Liver (tissue), 3 donors: ENCODE data around the gene MOB1B.

Experiments used
- ATF3 ChIP-seq: IDR thresholded peaks from 2 replicates; pipeline ENCODE4 v1.6.1; 2016; ENCODE audit warnings: antibody characterized with exemption
- CTCF ChIP-seq: fragments of 150-350 bp; IDR thresholded peaks from 2 replicates; pipeline ENCODE4 v1.5.1; 2017; ENCODE audit warnings: improper control_type of control experiment, low read depth, low read length; ENCODE audit not compliant: missing input control
- EGR1 ChIP-seq, 2 donors: IDR thresholded peaks; 2 replicates each; pipeline ENCODE4 v1.6.1; 2016 to 2018; ENCODE audit warnings: antibody characterized with exemption in 2 of 2, low read depth in 2 of 2
- FOXA1 ChIP-seq: IDR thresholded peaks from 2 replicates; pipeline ENCODE4 v1.6.1; 2016; ENCODE audit warnings: antibody characterized with exemption
- GABPA ChIP-seq, 2 donors: IDR thresholded peaks in 1 of 2; conservative IDR thresholded peaks in 1 of 2; 2 replicates each; pipeline ENCODE4 v1.6.1; 2016; ENCODE audit warnings: antibody characterized with exemption in 2 of 2, mild to moderate bottlenecking in 1 of 2, moderate library complexity in 1 of 2
- JUND ChIP-seq, 2 donors: IDR thresholded peaks; 2 replicates each; pipeline ENCODE4 v1.6.1; 2016; ENCODE audit warnings: antibody characterized with exemption in 2 of 2
- MAX ChIP-seq: IDR thresholded peaks from 2 replicates; pipeline ENCODE4 v1.6.1; 2016; ENCODE audit warnings: antibody characterized with exemption
- NR2F2 ChIP-seq: IDR thresholded peaks from 2 replicates; pipeline ENCODE4 v1.6.1; 2016; ENCODE audit warnings: antibody characterized with exemption
- RAD21 ChIP-seq, 2 donors: IDR thresholded peaks; 2 replicates each; pipeline ENCODE4 v1.6.1; 2016; ENCODE audit warnings: antibody characterized with exemption in 2 of 2, mild to moderate bottlenecking in 2 of 2
- REST ChIP-seq: IDR thresholded peaks from 2 replicates; pipeline ENCODE4 v1.6.1; 2016; ENCODE audit warnings: antibody characterized with exemption, mild to moderate bottlenecking
- SP1 ChIP-seq: IDR thresholded peaks from 2 replicates; pipeline ENCODE4 v1.6.1; 2018; ENCODE audit warnings: antibody characterized with exemption, mild to moderate bottlenecking
- TAF1 ChIP-seq: conservative IDR thresholded peaks from 2 replicates; pipeline ENCODE4 v1.6.1; 2016; ENCODE audit warnings: antibody characterized with exemption, mild to moderate bottlenecking
- YY1 ChIP-seq: IDR thresholded peaks from 2 replicates; pipeline ENCODE4 v1.6.1; 2016; ENCODE audit warnings: antibody characterized with exemption, mild to moderate bottlenecking
- ZBTB33 ChIP-seq: IDR thresholded peaks from 2 replicates; pipeline ENCODE4 v1.6.1; 2016; ENCODE audit warnings: antibody characterized with exemption
- donor health status: healthy.
- donor health status: healthy.

GRCh38 chr4:71029504-71029903 is 127.3 kb downstream of the MOB1B start:
- TF ChIP-seq CTCF (no peak), RAD21 (IDR thresholded peaks at IDR 0.05) (no peak), ATF3 (no peak), ZBTB33 (no peak), GABPA (IDR thresholded peaks at IDR 0.05 in 1 of 2, conservative IDR thresholded peaks at IDR 0.05 in 1 of 2) (no peak), FOXA1 (no peak), SP1 (no peak), EGR1 (IDR thresholded peaks at IDR 0.05; ENCODE audit: low read depth in 2 of 2) (no peak), YY1 (no peak), TAF1 (no peak), REST (no peak), MAX (no peak), JUND (IDR thresholded peaks at IDR 0.05) (no peak), NR2F2 (no peak)
